ENCODE measurements around the gene MT3.

The MT3 gene

DNA sequence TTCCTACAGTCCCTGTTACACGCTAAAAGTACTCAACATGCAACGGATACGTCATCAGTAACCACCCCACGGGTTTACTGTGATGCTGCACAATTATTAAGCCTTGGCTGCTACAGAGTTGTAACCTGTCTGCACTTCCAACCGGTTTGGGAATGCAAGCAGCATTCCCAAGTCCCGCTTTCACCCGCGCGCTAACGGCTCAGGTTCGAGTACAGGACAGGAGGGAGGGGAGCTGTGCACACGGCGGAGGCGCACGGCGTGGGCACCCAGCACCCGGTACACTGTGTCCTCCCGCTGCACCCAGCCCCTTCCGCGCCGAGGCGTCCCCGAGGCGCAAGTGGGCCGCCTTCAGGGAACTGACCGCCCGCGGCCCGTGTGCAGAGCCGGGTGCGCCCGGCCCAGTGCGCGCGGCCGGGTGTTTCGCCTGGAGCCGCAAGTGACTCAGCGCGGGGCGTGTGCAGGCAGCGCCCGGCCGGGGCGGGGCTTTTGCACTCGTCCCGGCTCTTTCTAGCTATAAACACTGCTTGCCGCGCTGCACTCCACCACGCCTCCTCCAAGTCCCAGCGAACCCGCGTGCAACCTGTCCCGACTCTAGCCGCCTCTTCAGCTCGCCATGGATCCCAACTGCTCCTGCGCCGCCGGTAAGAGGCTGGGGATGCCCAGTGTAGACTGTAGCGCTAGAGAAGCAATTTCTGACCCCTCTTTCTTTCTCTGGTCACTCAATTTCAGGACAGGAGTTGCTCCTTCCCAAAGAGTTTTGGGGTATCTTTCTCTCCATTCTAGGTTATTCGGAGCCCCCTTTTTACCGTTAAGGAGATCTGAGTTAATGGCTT, 18.9 kb downstream of the MT3 start, which contains the start of gene MT2A (continued):
- no peak for TF ChIP-seq ZNF138 (tag by site-specific recombination; IDR thresholded peaks at IDR 0.05; ENCODE audit: borderline replicate concordance)
- peak; percentile 81 for TF ChIP-seq ZFHX2 (tag by site-specific recombination; conservative IDR thresholded peaks at IDR 0.05)
- no peak; the same call in 1 of the 2 replicates for TF ChIP-seq KLF7 (tag by site-specific recombination; IDR thresholded peaks at IDR 0.05; ENCODE audit: borderline replicate concordance)
- no peak for TF ChIP-seq GLI2 (tag by site-specific recombination; IDR thresholded peaks at IDR 0.05; ENCODE audit: borderline replicate concordance, low read depth)
- TF ChIP-seq INSM2 (tag by site-specific recombination; IDR thresholded peaks at IDR 0.05): no peak
- TF ChIP-seq, protein P1, sequence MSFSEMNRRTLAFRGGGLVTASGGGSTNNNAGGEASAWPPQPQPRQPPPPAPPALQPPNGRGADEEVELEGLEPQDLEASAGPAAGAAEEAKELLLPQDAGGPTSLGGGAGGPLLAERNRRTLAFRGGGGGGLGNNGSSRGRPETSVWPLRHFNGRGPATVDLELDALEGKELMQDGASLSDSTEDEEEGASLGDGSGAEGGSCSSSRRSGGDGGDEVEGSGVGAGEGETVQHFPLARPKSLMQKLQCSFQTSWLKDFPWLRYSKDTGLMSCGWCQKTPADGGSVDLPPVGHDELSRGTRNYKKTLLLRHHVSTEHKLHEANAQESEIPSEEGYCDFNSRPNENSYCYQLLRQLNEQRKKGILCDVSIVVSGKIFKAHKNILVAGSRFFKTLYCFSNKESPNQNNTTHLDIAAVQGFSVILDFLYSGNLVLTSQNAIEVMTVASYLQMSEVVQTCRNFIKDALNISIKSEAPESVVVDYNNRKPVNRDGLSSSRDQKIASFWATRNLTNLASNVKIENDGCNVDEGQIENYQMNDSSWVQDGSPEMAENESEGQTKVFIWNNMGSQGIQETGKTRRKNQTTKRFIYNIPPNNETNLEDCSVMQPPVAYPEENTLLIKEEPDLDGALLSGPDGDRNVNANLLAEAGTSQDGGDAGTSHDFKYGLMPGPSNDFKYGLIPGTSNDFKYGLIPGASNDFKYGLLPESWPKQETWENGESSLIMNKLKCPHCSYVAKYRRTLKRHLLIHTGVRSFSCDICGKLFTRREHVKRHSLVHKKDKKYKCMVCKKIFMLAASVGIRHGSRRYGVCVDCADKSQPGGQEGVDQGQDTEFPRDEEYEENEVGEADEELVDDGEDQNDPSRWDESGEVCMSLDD (tag by site-specific recombination; IDR thresholded peaks at IDR 0.05): no peak
- no peak for TF ChIP-seq YY2 (tag by site-specific recombination; IDR thresholded peaks at IDR 0.05)
- peak; percentile 71; the same call in 1 of the 2 replicates for TF ChIP-seq KLF10 (tag by site-specific recombination; IDR thresholded peaks at IDR 0.05)
- TF ChIP-seq, protein P2, sequence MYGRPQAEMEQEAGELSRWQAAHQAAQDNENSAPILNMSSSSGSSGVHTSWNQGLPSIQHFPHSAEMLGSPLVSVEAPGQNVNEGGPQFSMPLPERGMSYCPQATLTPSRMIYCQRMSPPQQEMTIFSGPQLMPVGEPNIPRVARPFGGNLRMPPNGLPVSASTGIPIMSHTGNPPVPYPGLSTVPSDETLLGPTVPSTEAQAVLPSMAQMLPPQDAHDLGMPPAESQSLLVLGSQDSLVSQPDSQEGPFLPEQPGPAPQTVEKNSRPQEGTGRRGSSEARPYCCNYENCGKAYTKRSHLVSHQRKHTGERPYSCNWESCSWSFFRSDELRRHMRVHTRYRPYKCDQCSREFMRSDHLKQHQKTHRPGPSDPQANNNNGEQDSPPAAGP (tag by site-specific recombination; IDR thresholded peaks at IDR 0.05): no peak
- peak; percentile 56 for TF ChIP-seq PATZ1 (tag by site-specific recombination; IDR thresholded peaks at IDR 0.05)
- TF ChIP-seq, protein P3, sequence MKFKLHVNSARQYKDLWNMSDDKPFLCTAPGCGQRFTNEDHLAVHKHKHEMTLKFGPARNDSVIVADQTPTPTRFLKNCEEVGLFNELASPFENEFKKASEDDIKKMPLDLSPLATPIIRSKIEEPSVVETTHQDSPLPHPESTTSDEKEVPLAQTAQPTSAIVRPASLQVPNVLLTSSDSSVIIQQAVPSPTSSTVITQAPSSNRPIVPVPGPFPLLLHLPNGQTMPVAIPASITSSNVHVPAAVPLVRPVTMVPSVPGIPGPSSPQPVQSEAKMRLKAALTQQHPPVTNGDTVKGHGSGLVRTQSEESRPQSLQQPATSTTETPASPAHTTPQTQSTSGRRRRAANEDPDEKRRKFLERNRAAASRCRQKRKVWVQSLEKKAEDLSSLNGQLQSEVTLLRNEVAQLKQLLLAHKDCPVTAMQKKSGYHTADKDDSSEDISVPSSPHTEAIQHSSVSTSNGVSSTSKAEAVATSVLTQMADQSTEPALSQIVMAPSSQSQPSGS (tag by site-specific recombination; IDR thresholded peaks at IDR 0.05; ENCODE audit: low read depth): no peak
- TF ChIP-seq ZNF558 (tag by site-specific recombination; IDR thresholded peaks at IDR 0.05): no peak
- TF ChIP-seq ZNF830 (tag by site-specific recombination; IDR thresholded peaks at IDR 0.05; ENCODE audit: low read depth): no peak
- peak; percentile 26; the same call in 1 of the 2 replicates for TF ChIP-seq ZNF785 (tag by site-specific recombination; IDR thresholded peaks at IDR 0.05)
- no peak for TF ChIP-seq ZNF19 (tag by site-specific recombination; IDR thresholded peaks at IDR 0.05; ENCODE audit: low read depth)
- no peak for TF ChIP-seq BCL6B (tag by site-specific recombination; IDR thresholded peaks at IDR 0.05)
- TF ChIP-seq ZNF354C (tag by site-specific recombination; IDR thresholded peaks at IDR 0.05; ENCODE audit: borderline replicate concordance, low read depth): no peak
- TF ChIP-seq ZNF580 (tag by site-specific recombination; IDR thresholded peaks at IDR 0.05): no peak
- no peak for TF ChIP-seq HOXA7 (CRISPR knock-in tag; IDR thresholded peaks at IDR 0.05; ENCODE audit: borderline replicate concordance)
- TF ChIP-seq SCRT2 (tag by site-specific recombination; IDR thresholded peaks at IDR 0.05): no peak
- TF ChIP-seq ZNF121 (tag by site-specific recombination; IDR thresholded peaks at IDR 0.05): no peak
- TF ChIP-seq ZBTB20 (tag by site-specific recombination; IDR thresholded peaks at IDR 0.05): peak; percentile 26; the same call in 1 of the 2 replicates
- TF ChIP-seq, protein P4, sequence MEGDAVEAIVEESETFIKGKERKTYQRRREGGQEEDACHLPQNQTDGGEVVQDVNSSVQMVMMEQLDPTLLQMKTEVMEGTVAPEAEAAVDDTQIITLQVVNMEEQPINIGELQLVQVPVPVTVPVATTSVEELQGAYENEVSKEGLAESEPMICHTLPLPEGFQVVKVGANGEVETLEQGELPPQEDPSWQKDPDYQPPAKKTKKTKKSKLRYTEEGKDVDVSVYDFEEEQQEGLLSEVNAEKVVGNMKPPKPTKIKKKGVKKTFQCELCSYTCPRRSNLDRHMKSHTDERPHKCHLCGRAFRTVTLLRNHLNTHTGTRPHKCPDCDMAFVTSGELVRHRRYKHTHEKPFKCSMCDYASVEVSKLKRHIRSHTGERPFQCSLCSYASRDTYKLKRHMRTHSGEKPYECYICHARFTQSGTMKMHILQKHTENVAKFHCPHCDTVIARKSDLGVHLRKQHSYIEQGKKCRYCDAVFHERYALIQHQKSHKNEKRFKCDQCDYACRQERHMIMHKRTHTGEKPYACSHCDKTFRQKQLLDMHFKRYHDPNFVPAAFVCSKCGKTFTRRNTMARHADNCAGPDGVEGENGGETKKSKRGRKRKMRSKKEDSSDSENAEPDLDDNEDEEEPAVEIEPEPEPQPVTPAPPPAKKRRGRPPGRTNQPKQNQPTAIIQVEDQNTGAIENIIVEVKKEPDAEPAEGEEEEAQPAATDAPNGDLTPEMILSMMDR (tag by site-specific recombination; IDR thresholded peaks at IDR 0.05): no peak; the same call in 1 of the 2 replicates
- TF ChIP-seq, protein P5, sequence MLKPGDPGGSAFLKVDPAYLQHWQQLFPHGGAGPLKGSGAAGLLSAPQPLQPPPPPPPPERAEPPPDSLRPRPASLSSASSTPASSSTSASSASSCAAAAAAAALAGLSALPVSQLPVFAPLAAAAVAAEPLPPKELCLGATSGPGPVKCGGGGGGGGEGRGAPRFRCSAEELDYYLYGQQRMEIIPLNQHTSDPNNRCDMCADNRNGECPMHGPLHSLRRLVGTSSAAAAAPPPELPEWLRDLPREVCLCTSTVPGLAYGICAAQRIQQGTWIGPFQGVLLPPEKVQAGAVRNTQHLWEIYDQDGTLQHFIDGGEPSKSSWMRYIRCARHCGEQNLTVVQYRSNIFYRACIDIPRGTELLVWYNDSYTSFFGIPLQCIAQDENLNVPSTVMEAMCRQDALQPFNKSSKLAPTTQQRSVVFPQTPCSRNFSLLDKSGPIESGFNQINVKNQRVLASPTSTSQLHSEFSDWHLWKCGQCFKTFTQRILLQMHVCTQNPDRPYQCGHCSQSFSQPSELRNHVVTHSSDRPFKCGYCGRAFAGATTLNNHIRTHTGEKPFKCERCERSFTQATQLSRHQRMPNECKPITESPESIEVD (tag by site-specific recombination; IDR thresholded peaks at IDR 0.05): no peak

Data from HEK293 (cell line).